Measurements from ENCODE around the gene ASIC2.
A peak's percentile ranks its signal among the peaks of the same experiment; 100 is the strongest.

Gene ASIC2

GRCh38 chr17:33310296-33310695, 17.2 kb upstream of the ASIC2 start:
- Histone ChIP-seq H3K4me3 (ENCODE audit: low read length) (no peak overlapping the region), H3K9me3 (ENCODE audit: control insufficient read depth, low read length) (no peaks in the 10 kb centered on the region), H3K4me1 (ENCODE audit: control insufficient read depth, insufficient read depth, low read length) (no peaks in the 10 kb centered on the region), H3K9ac (ENCODE audit: low read length) (no peak overlapping the region), H3K27me3 (replicated peaks; ENCODE audit: control insufficient read depth, insufficient read depth, low read length) (peaks cover 36% of the 10 kb centered on the region), H3K36me3 (ENCODE audit: control insufficient read depth, insufficient read depth, low read length, severe bottlenecking) (no peaks in the 10 kb centered on the region)
- DNase-seq (ENCODE audit: low read depth) = no peak

- Histone ChIP-seq H3K4me3 (ENCODE audit: low read length) (no peak overlapping the region), H3K36me3 (ENCODE audit: control insufficient read depth, insufficient read depth, low read length, severe bottlenecking) (no peaks in the 10 kb centered on the region), H3K9ac (ENCODE audit: low read length) (no peak overlapping the region), H3K9me3 (ENCODE audit: control insufficient read depth, low read length) (peaks cover 6% of the 10 kb centered on the region), H3K27me3 (replicated peaks; ENCODE audit: control insufficient read depth, insufficient read depth, low read length) (peaks cover 38% of the 10 kb centered on the region), H3K4me1 (ENCODE audit: control insufficient read depth, insufficient read depth, low read length) (no peaks in the 10 kb centered on the region)
- no peak for DNase-seq (ENCODE audit: low read depth)
Measured at GRCh38 chr17:33303254-33303653, 10.2 kb upstream of the ASIC2 start.

GRCh38 chr17:33302394-33302793, 9.3 kb upstream of the ASIC2 start:
- H3K4me3 ChIP-seq (ENCODE audit: low read length) = no peak overlapping the region
- DNase-seq (ENCODE audit: low read depth) = no peak
- no peaks in the 10 kb centered on the region for H3K4me1 ChIP-seq (ENCODE audit: control insufficient read depth, insufficient read depth, low read length)
- no peaks in the 10 kb centered on the region for H3K36me3 ChIP-seq (ENCODE audit: control insufficient read depth, insufficient read depth, low read length, severe bottlenecking)
- peaks cover 35% of the 10 kb centered on the region for H3K27me3 ChIP-seq (replicated peaks; ENCODE audit: control insufficient read depth, insufficient read depth, low read length)
- H3K9ac ChIP-seq (ENCODE audit: low read length) = no peak overlapping the region
- peaks cover 6% of the 10 kb centered on the region for H3K9me3 ChIP-seq (ENCODE audit: control insufficient read depth, low read length)

- Histone ChIP-seq H3K4me3 (ENCODE audit: low read length) (no peak overlapping the region), H3K36me3 (ENCODE audit: control insufficient read depth, insufficient read depth, low read length, severe bottlenecking) (no peaks in the 10 kb centered on the region), H3K27me3 (replicated peaks; ENCODE audit: control insufficient read depth, insufficient read depth, low read length) (peaks cover 50% of the 10 kb centered on the region), H3K4me1 (ENCODE audit: control insufficient read depth, insufficient read depth, low read length) (no peaks in the 10 kb centered on the region), H3K9ac (ENCODE audit: low read length) (no peak overlapping the region), H3K9me3 (ENCODE audit: control insufficient read depth, low read length) (peaks cover 6% of the 10 kb centered on the region)
- DNase-seq (ENCODE audit: low read depth) = no peak
Measured at GRCh38 chr17:33300241-33300640, 7.1 kb upstream of the ASIC2 start.

- no peaks in the 10 kb centered on the region for H3K4me1 ChIP-seq (ENCODE audit: control insufficient read depth, insufficient read depth, low read length)
- peaks cover 6% of the 10 kb centered on the region for H3K9me3 ChIP-seq (ENCODE audit: control insufficient read depth, low read length)
- H3K4me3 ChIP-seq (ENCODE audit: low read length) = no peak overlapping the region
- DNase-seq (ENCODE audit: low read depth) = no peak
- peaks cover 52% of the 10 kb centered on the region for H3K27me3 ChIP-seq (replicated peaks; ENCODE audit: control insufficient read depth, insufficient read depth, low read length)
- H3K36me3 ChIP-seq (ENCODE audit: control insufficient read depth, insufficient read depth, low read length, severe bottlenecking) = no peaks in the 10 kb centered on the region
- no peak overlapping the region for H3K9ac ChIP-seq (ENCODE audit: low read length)
Measured at GRCh38 chr17:33299115-33299514, 6.0 kb upstream of the ASIC2 start.

- Histone ChIP-seq H3K4me3 (ENCODE audit: low read length) (no peak overlapping the region), H3K4me1 (ENCODE audit: control insufficient read depth, insufficient read depth, low read length) (no peaks in the 10 kb centered on the region), H3K9me3 (ENCODE audit: control insufficient read depth, low read length) (peaks cover 6% of the 10 kb centered on the region), H3K9ac (ENCODE audit: low read length) (no peak overlapping the region), H3K36me3 (ENCODE audit: control insufficient read depth, insufficient read depth, low read length, severe bottlenecking) (no peaks in the 10 kb centered on the region), H3K27me3 (replicated peaks; ENCODE audit: control insufficient read depth, insufficient read depth, low read length) (peaks cover 52% of the 10 kb centered on the region)
- DNase-seq (ENCODE audit: low read depth) = no peak
Measured at GRCh38 chr17:33297643-33298042, 4.5 kb upstream of the ASIC2 start.

- DNase-seq (ENCODE audit: low read depth) = no peak
- peaks cover 6% of the 10 kb centered on the region for H3K9me3 ChIP-seq (ENCODE audit: control insufficient read depth, low read length)
- H3K36me3 ChIP-seq (ENCODE audit: control insufficient read depth, insufficient read depth, low read length, severe bottlenecking) = no peaks in the 10 kb centered on the region
- peaks cover 44% of the 10 kb centered on the region for H3K27me3 ChIP-seq (replicated peaks; ENCODE audit: control insufficient read depth, insufficient read depth, low read length)
- no peak overlapping the region for H3K9ac ChIP-seq (ENCODE audit: low read length)
- no peak overlapping the region for H3K4me3 ChIP-seq (ENCODE audit: low read length)
- no peaks in the 10 kb centered on the region for H3K4me1 ChIP-seq (ENCODE audit: control insufficient read depth, insufficient read depth, low read length)
Measured at GRCh38 chr17:33294994-33295393, 1.9 kb upstream of the ASIC2 start.

- Histone ChIP-seq H3K9ac (ENCODE audit: low read length) (no peak overlapping the region), H3K4me3 (ENCODE audit: low read length) (peak overlapping the region; percentile 16), H3K27me3 (replicated peaks; ENCODE audit: control insufficient read depth, insufficient read depth, low read length) (peaks cover 68% of the 10 kb centered on the region), H3K36me3 (ENCODE audit: control insufficient read depth, insufficient read depth, low read length, severe bottlenecking) (no peaks in the 10 kb centered on the region), H3K9me3 (ENCODE audit: control insufficient read depth, low read length) (no peaks in the 10 kb centered on the region), H3K4me1 (ENCODE audit: control insufficient read depth, insufficient read depth, low read length) (no peaks in the 10 kb centered on the region)
- DNase-seq (ENCODE audit: low read depth) = no peak
Measured at GRCh38 chr17:33292201-33292980, 704 bp downstream of the ASIC2 start.

- Histone ChIP-seq H3K9ac (ENCODE audit: low read length) (no peak overlapping the region), H3K36me3 (ENCODE audit: control insufficient read depth, insufficient read depth, low read length, severe bottlenecking) (no peaks in the 10 kb centered on the region), H3K9me3 (ENCODE audit: control insufficient read depth, low read length) (no peaks in the 10 kb centered on the region), H3K27me3 (replicated peaks; ENCODE audit: control insufficient read depth, insufficient read depth, low read length) (peaks cover 66% of the 10 kb centered on the region), H3K4me3 (ENCODE audit: low read length) (peak overlapping the region; percentile 70), H3K4me1 (ENCODE audit: control insufficient read depth, insufficient read depth, low read length) (no peaks in the 10 kb centered on the region)
- no peak for DNase-seq (ENCODE audit: low read depth)
Measured at GRCh38 chr17:33291248-33292200, 1.6 kb downstream of the ASIC2 start.

GRCh38 chr17:33290253-33290652, 2.8 kb downstream of the ASIC2 start:
- peaks cover 55% of the 10 kb centered on the region for H3K27me3 ChIP-seq (replicated peaks; ENCODE audit: control insufficient read depth, insufficient read depth, low read length)
- H3K36me3 ChIP-seq (ENCODE audit: control insufficient read depth, insufficient read depth, low read length, severe bottlenecking) = no peaks in the 10 kb centered on the region
- DNase-seq (ENCODE audit: low read depth) = no peak
- no peak overlapping the region for H3K4me3 ChIP-seq (ENCODE audit: low read length)
- no peak overlapping the region for H3K9ac ChIP-seq (ENCODE audit: low read length)
- H3K4me1 ChIP-seq (ENCODE audit: control insufficient read depth, insufficient read depth, low read length) = no peaks in the 10 kb centered on the region
- no peaks in the 10 kb centered on the region for H3K9me3 ChIP-seq (ENCODE audit: control insufficient read depth, low read length)

GRCh38 chr17:33288954-33289353, 4.1 kb downstream of the ASIC2 start:
- Histone ChIP-seq H3K9me3 (ENCODE audit: control insufficient read depth, low read length) (no peaks in the 10 kb centered on the region), H3K4me1 (ENCODE audit: control insufficient read depth, insufficient read depth, low read length) (peaks cover 6% of the 10 kb centered on the region), H3K27me3 (replicated peaks; ENCODE audit: control insufficient read depth, insufficient read depth, low read length) (peaks cover 42% of the 10 kb centered on the region), H3K9ac (ENCODE audit: low read length) (no peak overlapping the region), H3K4me3 (ENCODE audit: low read length) (no peak overlapping the region), H3K36me3 (ENCODE audit: control insufficient read depth, insufficient read depth, low read length, severe bottlenecking) (no peaks in the 10 kb centered on the region)
- no peak for DNase-seq (ENCODE audit: low read depth)

Data from adipocyte (in vitro differentiated cells).